ENCODE measurements around the gene DDX59.
A peak's percentile ranks its signal among the peaks of the same experiment; 100 is the strongest.

Gene DDX59

DNA sequence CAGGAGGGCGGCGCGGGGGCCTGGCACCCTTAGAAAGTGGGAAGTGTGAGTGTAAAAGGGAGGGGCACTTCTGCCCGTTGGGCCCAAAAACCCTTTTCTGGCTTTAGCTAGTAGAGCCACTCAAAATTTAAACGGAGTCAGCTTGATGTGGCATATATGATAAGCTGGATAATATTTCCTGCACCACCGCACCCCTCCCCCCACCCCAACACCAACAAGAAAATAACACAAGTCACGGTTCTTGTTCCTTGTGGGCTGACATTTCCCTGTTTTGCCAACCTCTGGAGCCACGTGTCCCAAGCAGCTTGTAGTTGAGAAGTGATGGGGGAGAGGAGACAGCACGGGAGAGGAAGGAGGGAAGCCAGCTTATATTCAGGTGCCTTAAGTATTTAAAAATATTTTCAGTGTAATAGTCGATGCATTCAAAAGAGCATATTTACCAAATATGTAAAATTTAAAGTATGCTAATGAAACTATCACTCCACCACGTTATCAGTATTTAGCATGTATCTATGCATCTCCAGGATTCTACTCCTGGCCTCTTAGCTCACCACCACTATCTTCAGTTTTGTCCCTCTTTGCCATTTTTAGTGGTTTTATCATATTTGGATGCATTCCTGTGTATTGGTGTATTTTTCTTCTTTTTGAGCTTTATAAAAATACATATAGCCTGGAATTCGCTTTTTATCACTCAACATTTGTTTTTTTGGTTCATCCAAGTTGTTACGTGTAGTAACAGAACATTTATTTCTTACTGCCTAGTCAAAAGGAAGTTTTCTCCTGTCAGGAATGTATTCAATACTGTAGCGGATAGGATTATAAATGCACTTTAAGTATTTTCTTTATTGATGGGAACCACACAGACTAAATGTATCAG, 773 bp upstream of the DDX59 start:
- H3K27ac ChIP-seq (ENCODE audit: low read length), result peak overlapping the region; percentile 90
- peak; percentile 29 for ATAC-seq (ENCODE audit: insufficient read depth, low read depth)
- DNase-seq, result peak; percentile 62

DNA sequence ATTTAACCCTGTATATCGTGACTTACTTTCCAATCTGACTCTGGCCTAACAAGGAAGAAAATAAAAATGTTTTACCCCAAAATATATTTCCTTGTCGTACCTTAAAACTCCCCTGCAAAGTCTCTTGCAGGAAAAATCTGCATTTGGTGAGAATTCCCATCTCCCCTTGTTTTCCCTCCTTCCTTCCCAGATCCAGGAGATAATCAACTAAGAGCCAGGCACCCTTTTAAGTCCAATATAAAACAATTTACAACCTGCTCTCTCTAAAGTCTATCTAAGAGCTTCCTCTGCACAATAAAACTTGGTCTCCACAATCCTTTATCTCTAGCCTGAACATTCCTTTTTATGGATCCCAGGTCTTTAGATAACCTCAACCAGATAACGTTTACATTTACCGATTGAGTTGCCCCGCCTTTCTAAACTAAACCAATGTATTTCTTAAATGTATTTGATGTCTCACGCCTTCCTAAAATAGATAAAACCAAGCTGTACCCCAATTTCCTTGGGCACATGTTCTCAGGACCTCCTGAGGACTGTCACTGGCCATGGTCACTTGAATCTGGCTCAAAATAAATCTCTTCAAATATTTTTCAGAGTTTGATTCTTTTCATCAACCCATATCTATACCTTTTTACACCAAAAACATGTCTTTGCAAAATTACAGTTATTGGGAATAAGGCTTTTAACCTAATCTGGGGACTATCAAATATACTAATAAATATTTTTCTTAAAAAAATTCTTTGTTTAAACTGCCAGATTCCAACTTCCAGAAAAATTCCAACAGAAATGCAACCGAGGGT, 993 bp downstream of the DDX59 start:
- DNase-seq, result no peak
- peak overlapping the region; percentile 68 for H3K4me2 ChIP-seq (ENCODE audit: insufficient read depth, low read length)
- peak overlapping the region; percentile 99 for H3K27ac ChIP-seq (ENCODE audit: low read length)
- H3K4me3 ChIP-seq (ENCODE audit: low read depth in 1 of 2, low read length in 2 of 2), result peak overlapping the region; percentile 61 to 72; a peak in 3 of 4 replicates
- TF ChIP-seq, protein P1, sequence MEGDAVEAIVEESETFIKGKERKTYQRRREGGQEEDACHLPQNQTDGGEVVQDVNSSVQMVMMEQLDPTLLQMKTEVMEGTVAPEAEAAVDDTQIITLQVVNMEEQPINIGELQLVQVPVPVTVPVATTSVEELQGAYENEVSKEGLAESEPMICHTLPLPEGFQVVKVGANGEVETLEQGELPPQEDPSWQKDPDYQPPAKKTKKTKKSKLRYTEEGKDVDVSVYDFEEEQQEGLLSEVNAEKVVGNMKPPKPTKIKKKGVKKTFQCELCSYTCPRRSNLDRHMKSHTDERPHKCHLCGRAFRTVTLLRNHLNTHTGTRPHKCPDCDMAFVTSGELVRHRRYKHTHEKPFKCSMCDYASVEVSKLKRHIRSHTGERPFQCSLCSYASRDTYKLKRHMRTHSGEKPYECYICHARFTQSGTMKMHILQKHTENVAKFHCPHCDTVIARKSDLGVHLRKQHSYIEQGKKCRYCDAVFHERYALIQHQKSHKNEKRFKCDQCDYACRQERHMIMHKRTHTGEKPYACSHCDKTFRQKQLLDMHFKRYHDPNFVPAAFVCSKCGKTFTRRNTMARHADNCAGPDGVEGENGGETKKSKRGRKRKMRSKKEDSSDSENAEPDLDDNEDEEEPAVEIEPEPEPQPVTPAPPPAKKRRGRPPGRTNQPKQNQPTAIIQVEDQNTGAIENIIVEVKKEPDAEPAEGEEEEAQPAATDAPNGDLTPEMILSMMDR (IDR thresholded peaks at IDR 0.05; ENCODE audit: borderline replicate concordance, extremely low read depth, low read length, poor library complexity, severe bottlenecking), result no peak
- TF ChIP-seq EZH2 (IDR thresholded peaks at IDR 0.05; ENCODE audit: borderline replicate concordance, low read depth, low read length, severe bottlenecking), result no peak
- peak overlapping the region; percentile 97 for H2AFZ ChIP-seq (ENCODE audit: low read depth, low read length)
- no peaks in the 10 kb centered on the region for H4K20me1 ChIP-seq (ENCODE audit: insufficient read depth, low read length)
- H3K27me3 ChIP-seq (ENCODE audit: insufficient read depth, low read length, poor library complexity), result no peaks in the 10 kb centered on the region
- peaks cover 22% of the 10 kb centered on the region for H3K36me3 ChIP-seq (ENCODE audit: insufficient read depth, low read length)
- H3K9ac ChIP-seq (ENCODE audit: low read depth, low read length), result peak overlapping the region; percentile 99
- no peaks in the 10 kb centered on the region for H3K9me3 ChIP-seq (ENCODE audit: insufficient read depth, low read length, severe bottlenecking)
- peaks cover 45% of the 10 kb centered on the region for H3K79me2 ChIP-seq (ENCODE audit: insufficient read depth, low read length)
- H3K4me1 ChIP-seq (ENCODE audit: insufficient read depth, low read length), result peaks cover 41% of the 10 kb centered on the region
- no peak for ATAC-seq (ENCODE audit: insufficient read depth, low read depth)

More for the DNA sequence above, 773 bp upstream of the DDX59 start:
- Histone ChIP-seq H4K20me1 (ENCODE audit: insufficient read depth, low read length) (no peaks in the 10 kb centered on the region), H3K36me3 (ENCODE audit: insufficient read depth, low read length) (peaks cover 10% of the 10 kb centered on the region), H3K27me3 (ENCODE audit: insufficient read depth, low read length, poor library complexity) (no peaks in the 10 kb centered on the region), H3K9ac (ENCODE audit: low read depth, low read length) (peak overlapping the region; percentile 99), H2AFZ (ENCODE audit: low read depth, low read length) (peak overlapping the region; percentile 79), H3K9me3 (ENCODE audit: insufficient read depth, low read length, severe bottlenecking) (no peaks in the 10 kb centered on the region), H3K4me1 (ENCODE audit: insufficient read depth, low read length) (peaks cover 32% of the 10 kb centered on the region), H3K4me3 (ENCODE audit: low read depth in 1 of 2, low read length in 2 of 2) (peak overlapping the region; percentile 61 to 72), H3K79me2 (ENCODE audit: insufficient read depth, low read length) (peaks cover 37% of the 10 kb centered on the region), H3K4me2 (ENCODE audit: insufficient read depth, low read length) (peak overlapping the region; percentile 65)
- TF ChIP-seq, protein P1 (IDR thresholded peaks at IDR 0.05; ENCODE audit: borderline replicate concordance, extremely low read depth, low read length, poor library complexity, severe bottlenecking), result no peak
- no peak for TF ChIP-seq EZH2 (IDR thresholded peaks at IDR 0.05; ENCODE audit: borderline replicate concordance, low read depth, low read length, severe bottlenecking)

DNA sequence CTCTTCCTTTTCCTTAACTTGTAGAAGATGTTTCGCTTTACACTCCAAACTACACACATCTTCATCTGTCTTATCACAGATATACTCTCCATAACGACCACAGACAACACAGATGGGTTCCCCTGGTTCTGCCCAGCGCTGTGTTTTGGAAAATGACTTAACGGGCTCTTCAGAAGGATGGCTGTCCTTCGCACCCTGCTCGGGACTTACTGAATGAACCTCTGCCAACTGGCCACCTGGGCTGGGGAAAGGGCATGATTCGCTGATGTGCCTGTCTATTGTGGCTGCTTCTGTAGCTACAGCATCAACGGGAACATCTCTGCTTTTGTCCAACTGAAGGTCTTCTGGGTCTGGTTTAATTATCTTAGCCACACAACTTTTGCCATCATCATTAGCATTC, 3.4 kb downstream of the DDX59 start:
- Histone ChIP-seq H3K9me3 (ENCODE audit: insufficient read depth, low read length, severe bottlenecking) (no peaks in the 10 kb centered on the region), H3K4me1 (ENCODE audit: insufficient read depth, low read length) (peaks cover 38% of the 10 kb centered on the region), H3K79me2 (ENCODE audit: insufficient read depth, low read length) (peaks cover 48% of the 10 kb centered on the region), H2AFZ (ENCODE audit: low read depth, low read length) (no peak overlapping the region), H3K27ac (ENCODE audit: low read length) (no peak overlapping the region), H4K20me1 (ENCODE audit: insufficient read depth, low read length) (no peaks in the 10 kb centered on the region), H3K27me3 (ENCODE audit: insufficient read depth, low read length, poor library complexity) (no peaks in the 10 kb centered on the region), H3K4me3 (ENCODE audit: low read depth in 1 of 2, low read length in 2 of 2) (no peak overlapping the region), H3K4me2 (ENCODE audit: insufficient read depth, low read length) (no peak overlapping the region), H3K9ac (ENCODE audit: low read depth, low read length) (no peak overlapping the region), H3K36me3 (ENCODE audit: insufficient read depth, low read length) (peaks cover 44% of the 10 kb centered on the region)
- TF ChIP-seq EZH2 (IDR thresholded peaks at IDR 0.05; ENCODE audit: borderline replicate concordance, low read depth, low read length, severe bottlenecking), result no peak
- TF ChIP-seq, protein P1 (IDR thresholded peaks at IDR 0.05; ENCODE audit: borderline replicate concordance, extremely low read depth, low read length, poor library complexity, severe bottlenecking), result no peak
- no peak for DNase-seq
- no peak for ATAC-seq (ENCODE audit: insufficient read depth, low read depth)

All from DND-41 (cell line).